GM21423 (cell line): Measurements from ENCODE around the gene CCNI2.

Experiments
- ATAC-seq: cut with Tn5 transposase; IDR thresholded peaks from one replicate; pipeline ENCODE4 v1.9.1; 2021; ENCODE audit warnings: mild to moderate bottlenecking, moderate library complexity; ENCODE audit not compliant: unreplicated experiment

CCNI2 gene

GRCh38 chr5:132764671-132765238 lies 17.5 kb downstream of the CCNI2 start:
- ATAC-seq: no peak

- ATAC-seq: no peak
These were observed 18.2 kb downstream of the CCNI2 start for GRCh38 chr5:132765311-132766019.

GRCh38 chr5:132766020-132766805 lies 19.0 kb downstream of the CCNI2 start:
- ATAC-seq: no peak

- no peak for ATAC-seq
These were observed 19.5 kb downstream of the CCNI2 start for GRCh38 chr5:132766806-132767055.

GRCh38 chr5:132767150-132767549 lies 19.9 kb downstream of the CCNI2 start:
- ATAC-seq: no peak

- no peak for ATAC-seq
These were observed 21.3 kb downstream of the CCNI2 start for GRCh38 chr5:132768485-132768868.

- ATAC-seq: no peak
These were observed 23.4 kb downstream of the CCNI2 start for GRCh38 chr5:132770476-132771159.

GRCh38 chr5:132771503-132771998 lies 24.3 kb downstream of the CCNI2 start:
- no peak for ATAC-seq

- no peak for ATAC-seq
These were observed 25.3 kb downstream of the CCNI2 start for GRCh38 chr5:132772291-132773070.

- no peak for ATAC-seq
These were observed 25.9 kb downstream of the CCNI2 start for GRCh38 chr5:132773114-132773513.

- ATAC-seq: no peak
These were observed 26.6 kb downstream of the CCNI2 start for GRCh38 chr5:132773601-132774355.

GRCh38 chr5:132774406-132774805 lies 27.2 kb downstream of the CCNI2 start:
- ATAC-seq: no peak

- no peak for ATAC-seq
These were observed 27.7 kb downstream of the CCNI2 start for GRCh38 chr5:132774896-132775295.

GRCh38 chr5:132775476-132775961 lies 28.3 kb downstream of the CCNI2 start:
- no peak for ATAC-seq

- ATAC-seq: peak; percentile 26
These were observed 29.1 kb downstream of the CCNI2 start for GRCh38 chr5:132776131-132776937.

GRCh38 chr5:132776938-132777208 lies 29.6 kb downstream of the CCNI2 start:
- ATAC-seq: no peak

GRCh38 chr5:132777209-132778069 lies 30.2 kb downstream of the CCNI2 start, which contains the start of gene SEPTIN8:
Gene SEPTIN8 (minus strand): TSS chr5:132777239. CDS start chr5:132777137, 102 bp downstream.
- peak; percentile 62 for ATAC-seq

- no peak for ATAC-seq
These were observed 30.9 kb downstream of the CCNI2 start for GRCh38 chr5:132778129-132778528.
